ENCODE data around the gene ATP5PD. TPM values are rescaled to one million over a fixed set of nuclear protein-coding genes. Genes with fewer than 3 reads are reported as not detected.
A peak's percentile ranks its signal among the peaks of the same experiment; 100 is the strongest.
"Not testable (repeated sequence)": the region's sequence is repeated elsewhere in the genome, so short reads cannot be mapped to it uniquely, and the experiment has no call there.

The ATP5PD gene
- total RNA-seq, 4 donors from 2014 or later = 171 to 241 (median 220) TPM

GRCh38 chr17:75075597-75076336 is 29.0 kb upstream of the ATP5PD start:
- Histone ChIP-seq H3K27ac (peak overlapping the region in 1 of 4 donors; percentile 6), H3K36me3 (no peaks in the 10 kb centered on the region), H3K9me3 (no peaks in the 10 kb centered on the region), H3K27me3 (no peaks in the 10 kb centered on the region), H3K4me3 (no peak overlapping the region), H3K4me1 (peaks cover 0 to 40% (median 26%) of the 10 kb centered on the region in 4 donors)
- no peak for DNase-seq (ENCODE audit: low spot score in 2 of 2)
- 47 to 54% methylated on average over 4 of the region's 4 CpGs for WGBS, 2 donors
- TF ChIP-seq EP300 (IDR thresholded peaks at IDR 0.05) (no peak), CTCF (IDR thresholded peaks at IDR 0.05) (no peak), POLR2A (IDR thresholded peaks at IDR 0.05) (no peak)

- Histone ChIP-seq H3K36me3 (no peaks in the 10 kb centered on the region), H3K27me3 (no peaks in the 10 kb centered on the region), H3K4me3 (no peak overlapping the region), H3K9me3 (no peaks in the 10 kb centered on the region), H3K4me1 (peaks cover 0 to 33% (median 21%) of the 10 kb centered on the region in 4 donors), H3K27ac (no peak overlapping the region)
- WGBS, 2 donors = 64 to 66% methylated on average over 14 of the region's 14 CpGs
- TF ChIP-seq POLR2A (IDR thresholded peaks at IDR 0.05) = no peak
- no peak for DNase-seq (ENCODE audit: low spot score in 2 of 2)
Observed at GRCh38 chr17:75074532-75074931, 27.8 kb upstream of the ATP5PD start.

- Histone ChIP-seq H3K27me3 (no peaks in the 10 kb centered on the region), H3K27ac (no peak overlapping the region), H3K9me3 (no peaks in the 10 kb centered on the region), H3K36me3 (no peaks in the 10 kb centered on the region), H3K4me1 (peaks cover 0 to 24% (median 12%) of the 10 kb centered on the region in 4 donors), H3K4me3 (no peak overlapping the region)
- no peak for DNase-seq (ENCODE audit: low spot score in 2 of 2)
- WGBS, 2 donors = 72 to 74% methylated on average over 5 of the region's 5 CpGs
- TF ChIP-seq POLR2A (IDR thresholded peaks at IDR 0.05) (no peak), EP300 (IDR thresholded peaks at IDR 0.05) (peak in 1 of 2 donors; percentile 15)
Observed at GRCh38 chr17:75073618-75074047, 26.9 kb upstream of the ATP5PD start.

- 95 to 99% methylated on average over 5 of the region's 5 CpGs for WGBS, 2 donors
- not testable (repeated sequence) for H3K27ac ChIP-seq; H3K4me3 ChIP-seq; H3K9me3 ChIP-seq; DNase-seq (ENCODE audit: low spot score in 2 of 2); H3K36me3 ChIP-seq; H3K27me3 ChIP-seq
- peaks cover 0 to 17% (median 6%) of the 10 kb centered on the region in 4 donors for H3K4me1 ChIP-seq
Observed at GRCh38 chr17:75072909-75073308, 26.1 kb upstream of the ATP5PD start.

DNA sequence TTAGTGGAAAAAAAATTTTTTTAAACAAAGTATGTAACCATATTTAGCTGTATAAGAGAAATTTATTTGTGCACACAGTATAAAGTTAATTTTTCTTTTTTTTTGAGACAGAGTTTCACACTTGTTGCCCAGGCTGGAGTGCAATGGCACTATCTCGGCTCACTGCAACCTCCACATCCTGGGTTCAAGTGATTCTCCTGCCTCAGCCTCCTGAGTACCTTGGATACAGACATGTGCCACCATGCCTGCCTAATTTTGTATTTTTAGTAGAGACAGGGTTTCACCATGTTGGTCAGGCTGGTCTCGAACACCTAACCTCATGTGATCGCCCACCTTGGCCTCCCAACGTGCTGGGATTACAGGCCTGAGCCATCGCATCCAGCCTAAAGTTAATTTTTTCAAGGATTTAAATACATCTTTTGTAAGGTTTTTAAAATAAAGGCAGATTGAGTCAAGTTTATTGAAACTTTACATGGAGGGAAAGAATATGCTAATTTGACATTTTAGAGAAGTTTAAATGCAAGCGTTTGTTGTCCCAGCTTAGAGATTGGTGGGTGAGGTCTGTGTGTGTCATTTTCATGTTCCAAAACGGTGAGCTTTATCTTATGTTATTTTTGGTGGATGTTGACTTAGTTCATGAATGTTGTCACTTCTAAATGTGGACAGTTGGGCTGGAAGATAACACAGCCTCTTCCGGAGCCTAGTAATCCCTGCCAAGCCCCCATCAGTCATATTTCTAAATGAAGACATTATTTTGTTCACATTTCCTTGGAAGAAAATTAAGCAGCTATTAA is 24.9 kb upstream of the ATP5PD start:
- not testable (repeated sequence) for H3K27me3 ChIP-seq; H3K4me3 ChIP-seq; H3K36me3 ChIP-seq; H3K4me1 ChIP-seq; DNase-seq (ENCODE audit: low spot score in 2 of 2); H3K9me3 ChIP-seq
- WGBS, 2 donors = 61 to 65% methylated on average over 8 of the region's 8 CpGs
- peak overlapping the region in 1 of 4 donors; percentile 11 for H3K27ac ChIP-seq

DNA sequence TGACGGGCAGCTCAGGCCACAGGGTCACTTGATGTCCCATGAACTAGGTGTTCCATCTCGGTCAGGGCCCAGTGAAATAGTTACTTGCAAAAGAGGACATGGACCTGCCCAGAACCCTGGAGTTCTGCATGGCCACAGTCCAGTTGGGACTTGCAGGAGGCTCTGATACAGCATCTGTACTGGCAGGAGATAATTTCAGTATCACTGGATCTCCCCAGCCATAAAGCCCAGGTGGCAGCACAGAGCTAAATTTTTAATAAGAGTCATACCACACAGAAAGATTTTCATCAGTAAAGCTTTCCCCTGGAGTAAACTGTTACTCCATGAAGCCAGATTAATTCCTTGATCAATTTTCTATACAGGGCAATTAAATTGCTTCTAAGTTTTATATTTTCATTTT is 23.0 kb upstream of the ATP5PD start:
- H3K36me3 ChIP-seq = peaks cover 0 to 12% (median 0%) of the 10 kb centered on the region in 3 donors
- H3K4me3 ChIP-seq = no peak overlapping the region
- H3K4me1 ChIP-seq = peaks cover 0 to 5% (median 0%) of the 10 kb centered on the region in 4 donors
- no peaks in the 10 kb centered on the region for H3K9me3 ChIP-seq
- WGBS, 2 donors = 60 to 86% methylated on average over 2 of the region's 2 CpGs
- DNase-seq (ENCODE audit: low spot score in 2 of 2) = no peak
- peak in 3 of 5 experiments; percentile 9 to 33 (median 11) for TF ChIP-seq CTCF (IDR thresholded peaks at IDR 0.05)
- TF ChIP-seq EP300 (IDR thresholded peaks at IDR 0.05) = no peak
- no peak overlapping the region for H3K27ac ChIP-seq
- H3K27me3 ChIP-seq = no peaks in the 10 kb centered on the region

DNA sequence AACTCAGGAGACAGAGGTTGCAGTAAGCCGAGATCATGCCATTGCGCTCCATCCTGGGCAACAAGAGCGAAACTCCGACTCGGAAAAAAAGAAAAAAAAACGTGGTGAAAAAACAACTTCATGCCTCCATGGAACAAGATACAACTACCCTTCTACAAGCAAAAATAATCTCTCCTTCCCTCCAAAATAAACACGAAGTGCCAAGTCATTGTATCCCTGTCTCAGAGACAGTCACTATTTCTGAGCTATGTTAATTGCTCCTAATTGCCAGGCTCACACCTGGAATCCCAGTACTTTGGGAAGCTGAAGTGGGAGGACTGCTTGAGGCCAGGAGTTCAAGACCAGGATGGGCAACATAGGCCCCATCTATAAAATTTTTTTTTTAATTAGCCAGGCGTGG is 22.0 kb upstream of the ATP5PD start:
- Histone ChIP-seq H3K9me3 (no peaks in the 10 kb centered on the region), H3K4me3 (no peak overlapping the region), H3K27me3 (no peaks in the 10 kb centered on the region), H3K27ac (no peak overlapping the region), H3K36me3 (peaks cover 0 to 22% (median 0%) of the 10 kb centered on the region in 3 donors), H3K4me1 (no peaks in the 10 kb centered on the region)
- TF ChIP-seq EP300 (IDR thresholded peaks at IDR 0.05) = no peak
- no peak for TF ChIP-seq POLR2A (IDR thresholded peaks at IDR 0.05)
- no peak for TF ChIP-seq CTCF (IDR thresholded peaks at IDR 0.05)
- no peak for DNase-seq (ENCODE audit: low spot score in 2 of 2)
- 80% methylated on average over 8 of the region's 8 CpGs for WGBS, 2 donors
